NCI-H1930 (cell line): ENCODE measurements around the gene CASP4.
"Not testable (repeated sequence)": the region's sequence is repeated elsewhere in the genome, so short reads cannot be mapped to it uniquely, and the experiment has no call there.

ENCODE experiments used
- DNase-seq, 2 experiments: peaks; one replicate each; lab custom pipeline; 2025; lab: John Stamatoyannopoulos, UW

CASP4 gene

DNA sequence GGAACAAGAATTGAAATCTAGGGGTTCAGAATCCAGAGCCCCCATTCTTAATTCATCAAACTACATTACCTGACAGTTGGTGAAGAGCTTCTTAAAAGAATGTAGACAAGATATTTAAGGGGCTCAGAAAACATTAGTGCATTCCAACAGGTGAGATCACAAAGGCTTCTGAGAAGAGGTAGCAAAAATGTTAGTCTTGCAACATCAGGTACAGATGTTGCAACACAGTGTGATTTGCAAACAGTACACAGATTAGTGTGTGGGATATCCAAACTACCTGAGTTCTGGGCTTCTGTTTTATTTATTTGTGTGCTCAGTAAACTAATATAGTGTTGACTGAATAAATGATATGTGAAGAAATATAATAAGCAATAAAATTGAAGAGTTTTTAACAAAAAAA, 11.8 kb downstream of the CASP4 start:
- DNase-seq = no peak

DNA sequence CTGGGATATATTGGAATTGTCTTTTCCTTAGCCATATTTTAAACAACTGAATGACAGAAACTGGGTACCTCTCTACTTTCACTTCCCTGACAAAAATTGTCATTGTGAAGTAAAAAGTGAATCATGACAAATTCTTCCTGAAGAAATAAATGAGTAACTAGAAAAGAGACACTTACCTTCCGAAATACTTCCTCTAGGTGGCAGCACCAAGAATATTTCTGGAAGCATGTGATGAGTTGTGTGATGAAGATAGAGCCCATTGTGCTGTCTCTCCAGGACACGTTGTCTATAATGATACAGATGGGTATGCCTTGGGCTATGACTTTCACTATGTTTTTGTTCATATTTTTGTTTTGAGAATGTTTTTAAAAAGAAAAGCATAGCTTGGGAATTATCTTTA, 21.5 kb downstream of the CASP4 start:
- DNase-seq = no peak

DNA sequence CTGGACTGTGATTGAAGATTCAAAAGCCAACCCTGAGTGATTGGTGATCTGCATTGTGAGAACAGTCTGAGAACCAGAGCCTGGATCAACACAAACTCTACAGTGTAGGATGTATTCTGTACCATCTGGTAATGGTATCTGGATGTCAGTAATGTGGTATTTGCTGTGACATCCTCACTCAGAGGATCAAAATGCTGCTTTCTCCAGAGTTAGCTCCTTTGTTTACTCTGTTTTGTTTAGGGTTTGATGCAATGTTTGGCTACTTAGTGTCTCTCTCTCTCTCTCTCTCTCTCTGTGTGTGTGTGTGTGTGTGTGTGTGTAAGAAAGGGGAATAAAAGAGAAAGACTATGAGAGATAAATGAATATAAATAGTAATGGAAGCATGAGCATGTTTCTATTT, 24.3 kb downstream of the CASP4 start:
- peak in 1 of 2 experiments; percentile 12 for DNase-seq

DNA sequence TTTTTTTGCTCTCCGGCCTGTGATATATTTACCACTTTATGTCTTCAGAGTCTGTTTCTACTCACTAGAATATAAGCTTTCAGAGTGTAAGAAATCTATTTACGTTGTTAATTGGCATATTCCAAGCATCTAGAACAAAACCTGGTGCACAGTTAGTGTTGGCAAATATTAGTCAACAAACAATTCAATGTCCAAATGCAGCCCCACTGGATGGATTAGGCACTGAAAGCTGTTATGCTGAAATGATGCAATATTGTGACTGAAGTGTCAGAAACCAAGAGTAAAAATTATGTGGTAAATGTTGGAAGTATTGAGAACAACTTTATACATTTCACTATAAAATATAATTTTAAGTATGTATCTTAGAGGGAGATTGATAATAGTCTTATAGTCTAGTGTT, 24.8 kb downstream of the CASP4 start:
- peak in 1 of 2 experiments; percentile 0 for DNase-seq

DNA sequence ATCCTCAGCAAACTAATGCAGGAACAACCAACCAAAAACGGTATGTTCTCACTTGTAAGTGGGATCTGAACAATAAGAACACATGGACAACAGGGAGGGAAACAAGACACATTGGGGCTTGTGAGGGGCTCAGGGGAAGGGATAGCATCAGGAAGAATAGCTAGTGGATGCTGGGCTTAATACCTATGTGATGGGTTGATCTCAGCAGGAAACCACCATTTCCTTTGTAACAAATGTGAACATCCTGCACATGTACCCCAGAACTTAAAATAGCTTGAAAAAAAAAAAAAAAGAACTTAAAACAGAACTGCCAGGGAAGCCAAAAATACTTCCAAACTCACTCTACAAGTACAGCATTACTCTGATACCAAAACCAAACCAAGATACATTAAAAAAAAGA, 33.8 kb downstream of the CASP4 start:
- DNase-seq = no peak

DNA sequence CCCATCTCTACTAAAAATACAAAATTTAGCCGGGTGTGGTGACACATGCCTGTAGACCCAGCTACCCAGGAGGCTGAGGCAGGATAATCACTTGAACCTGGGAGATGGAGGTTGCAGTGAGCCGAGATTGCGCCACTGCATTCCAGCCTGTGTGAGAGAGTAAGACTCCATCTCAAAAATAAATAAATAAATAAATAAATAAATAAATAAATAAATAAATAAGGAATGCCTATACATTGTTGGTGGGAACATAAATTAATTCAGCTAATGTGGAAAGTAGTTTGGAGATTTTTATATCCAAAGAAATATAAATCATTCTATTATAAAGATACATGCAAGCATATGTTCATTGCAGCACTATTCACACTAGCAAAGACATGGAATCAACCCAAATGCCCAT, 34.3 kb downstream of the CASP4 start:
- DNase-seq = not testable (repeated sequence)

DNA sequence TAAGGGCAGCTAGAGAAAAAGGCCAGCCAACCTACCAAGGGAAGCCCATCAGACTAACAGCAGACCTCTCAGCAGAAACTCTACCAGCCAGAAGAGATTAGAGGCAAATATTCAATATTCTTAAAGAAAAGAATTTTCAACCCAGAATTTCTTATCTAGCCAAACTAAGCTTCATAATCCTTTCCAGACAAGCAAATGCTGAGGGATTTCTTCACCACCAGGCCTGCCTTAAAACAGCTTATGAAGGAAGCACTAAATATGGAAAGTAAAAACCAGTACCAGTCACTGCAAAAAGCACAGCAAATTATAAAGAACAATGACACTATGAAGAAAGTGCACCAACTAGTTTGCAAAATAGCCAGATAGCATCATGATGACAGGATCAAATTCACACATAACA, 39.6 kb downstream of the CASP4 start:
- DNase-seq = no peak

DNA sequence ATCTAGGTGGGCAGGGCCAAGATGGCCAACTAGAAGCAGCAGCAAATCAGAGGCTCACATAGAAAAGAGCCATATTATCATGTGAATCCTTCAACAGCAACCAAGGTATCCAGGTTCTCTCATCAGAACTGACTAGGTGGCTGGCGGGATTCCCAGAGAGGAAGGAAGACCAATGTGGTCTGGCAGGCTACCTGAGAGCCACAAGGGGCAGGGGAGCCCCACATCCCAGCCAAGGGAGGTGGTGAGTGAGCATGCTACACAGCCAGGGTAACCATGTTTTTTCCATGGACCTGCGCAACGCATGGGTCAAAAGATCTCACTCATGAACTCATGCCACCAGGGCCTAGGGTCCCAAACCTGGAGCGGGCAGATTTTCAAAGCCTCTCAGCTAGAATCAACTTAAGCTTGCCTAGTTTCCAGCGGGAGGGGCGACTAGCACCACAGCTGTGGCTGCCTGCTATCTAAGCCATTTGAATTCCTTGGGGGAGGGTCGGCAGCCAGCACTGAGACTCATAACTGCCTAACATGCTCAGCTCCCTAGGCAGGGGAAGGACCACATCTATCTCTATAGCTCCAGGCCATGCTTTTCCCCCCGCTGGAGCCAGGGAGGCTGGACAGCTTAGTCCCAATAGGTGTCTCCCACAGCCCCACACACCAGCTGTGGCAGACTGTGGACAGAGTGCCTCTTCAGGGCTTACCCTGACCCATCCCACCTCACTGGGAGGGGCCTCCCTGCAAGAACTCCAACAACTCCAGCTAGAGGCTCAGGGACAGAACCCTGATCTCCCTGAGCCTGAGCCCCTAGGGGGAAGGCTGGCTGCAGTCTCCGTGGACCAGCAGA, 41.4 kb downstream of the CASP4 start:
- no peak for DNase-seq

DNA sequence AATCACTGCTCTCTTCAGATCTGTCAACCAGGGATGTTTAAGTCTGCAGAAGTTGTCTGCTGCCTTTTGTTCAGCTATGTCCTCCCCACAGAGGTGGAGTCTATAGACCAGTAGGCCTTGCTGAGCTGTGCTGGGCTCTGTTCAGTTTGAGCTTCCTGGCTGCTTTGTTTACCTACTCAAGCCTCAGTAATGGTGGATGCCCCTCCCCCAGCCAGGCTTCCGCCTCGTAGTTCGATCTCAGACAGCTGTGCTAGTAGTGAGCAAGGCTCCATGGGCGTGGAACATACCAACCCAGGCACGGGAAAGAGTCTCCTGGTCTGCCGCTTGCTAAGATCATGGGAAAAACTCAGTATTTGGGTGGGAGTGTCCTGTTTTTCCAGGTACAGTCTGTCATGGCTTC, 42.5 kb downstream of the CASP4 start:
- DNase-seq = no peak

DNA sequence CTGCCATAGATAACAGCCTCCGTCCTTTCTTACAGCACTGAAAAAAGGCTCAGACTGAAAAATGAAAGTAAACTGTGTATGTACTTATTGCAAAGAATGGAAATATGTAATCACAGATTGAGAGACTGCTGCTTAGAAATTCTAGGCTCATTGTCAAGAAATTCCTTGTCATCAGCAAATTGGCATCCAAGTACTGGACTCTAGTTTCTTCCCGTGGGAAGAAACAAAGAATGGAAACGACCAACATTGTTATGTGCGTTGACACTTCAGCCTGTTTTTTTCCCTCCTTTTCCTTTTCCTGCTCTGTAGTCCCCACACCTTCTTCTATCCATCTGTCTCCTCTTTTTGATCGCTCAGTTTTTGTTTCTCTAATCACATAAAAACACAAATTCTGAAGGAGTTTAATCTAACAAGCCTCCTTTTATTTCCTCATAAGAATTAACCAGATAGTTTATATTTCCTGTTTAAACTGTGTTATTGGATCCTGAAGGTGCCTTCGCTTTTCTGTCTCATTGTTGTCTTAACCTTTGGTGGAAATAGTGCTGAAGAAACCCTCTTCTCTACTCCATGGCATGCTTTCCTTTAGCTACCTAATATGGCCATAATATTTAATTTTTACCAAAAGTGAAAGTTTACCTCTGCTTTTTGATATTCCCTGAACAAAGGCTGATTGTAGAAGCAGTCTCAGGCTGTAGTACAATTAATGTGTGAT, 50.1 kb downstream of the CASP4 start:
- DNase-seq = no peak

DNA sequence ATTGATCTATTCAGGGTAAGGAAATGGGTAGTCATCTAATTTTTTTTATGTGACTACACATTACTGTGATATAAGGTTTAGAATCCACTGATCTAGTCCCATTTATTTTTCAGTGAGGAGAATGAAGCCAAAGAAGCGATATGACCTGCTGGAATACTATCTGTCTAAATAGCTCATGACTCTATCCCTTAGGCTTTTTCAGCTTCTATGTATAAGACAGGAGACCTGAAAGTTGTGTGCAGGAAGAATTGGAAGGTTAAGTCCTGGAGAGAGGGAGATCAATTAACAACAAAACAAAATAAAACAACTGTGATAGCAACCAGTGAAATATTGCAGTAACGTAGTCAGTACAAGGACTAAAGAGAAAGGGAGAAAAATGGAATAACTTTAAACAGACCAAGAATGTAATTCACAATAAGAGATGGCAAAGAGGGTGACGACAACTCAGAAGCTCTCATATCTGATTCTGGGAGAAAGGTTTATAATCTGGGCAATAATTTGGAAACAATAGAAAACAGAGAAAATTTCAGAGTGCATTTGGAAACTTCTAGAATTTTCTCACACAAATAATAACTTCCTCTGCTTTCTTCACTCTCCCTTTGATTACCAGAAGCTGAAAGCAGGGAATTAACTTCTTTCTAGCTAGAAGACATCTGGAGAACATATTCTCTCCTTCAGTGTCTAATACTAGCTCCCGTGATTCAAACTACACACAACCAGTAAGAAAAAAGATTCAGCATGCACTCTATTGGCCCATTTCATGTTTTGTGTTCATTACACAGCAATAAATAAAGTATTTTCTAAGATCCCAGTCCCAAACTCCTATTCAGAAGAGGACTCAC, 50.9 kb downstream of the CASP4 start:
- no peak for DNase-seq

DNA sequence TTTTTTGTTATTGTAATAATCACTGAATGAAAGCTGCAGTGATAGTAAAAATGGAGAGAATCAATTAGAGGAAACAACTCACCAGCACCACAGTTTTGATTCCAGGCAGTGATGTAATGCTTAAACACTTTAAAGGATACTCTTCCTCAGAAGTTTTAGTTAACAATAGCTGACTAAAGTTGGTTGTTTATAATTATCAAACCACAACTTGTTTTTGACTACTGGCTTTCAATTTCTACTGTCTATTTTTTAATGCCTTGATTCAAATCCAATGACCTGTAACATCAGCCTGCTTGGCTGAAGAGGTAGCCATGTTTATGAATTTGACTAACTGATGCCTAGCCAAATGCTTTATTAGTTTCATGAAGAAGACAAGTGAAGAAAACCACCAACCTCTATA, 51.9 kb downstream of the CASP4 start:
- no peak for DNase-seq

DNA sequence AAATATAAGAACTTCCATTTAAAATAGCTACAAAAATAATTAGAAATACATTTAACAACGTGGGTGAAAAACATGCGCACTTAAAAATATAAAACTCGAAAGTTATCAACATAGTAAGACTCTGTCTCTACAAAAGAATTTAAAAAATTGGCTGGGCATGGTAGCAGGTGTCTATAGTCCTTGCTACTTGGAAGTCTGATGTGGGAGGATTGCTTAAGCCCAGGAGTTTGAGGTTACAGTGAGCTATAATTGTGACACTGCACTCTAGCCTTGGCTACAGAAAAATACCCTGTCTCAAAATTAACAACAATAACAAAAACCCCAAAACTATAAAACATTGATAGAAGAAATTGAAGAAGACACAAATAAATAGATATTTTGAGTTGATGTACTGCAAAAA, 56.3 kb downstream of the CASP4 start:
- no peak for DNase-seq

DNA sequence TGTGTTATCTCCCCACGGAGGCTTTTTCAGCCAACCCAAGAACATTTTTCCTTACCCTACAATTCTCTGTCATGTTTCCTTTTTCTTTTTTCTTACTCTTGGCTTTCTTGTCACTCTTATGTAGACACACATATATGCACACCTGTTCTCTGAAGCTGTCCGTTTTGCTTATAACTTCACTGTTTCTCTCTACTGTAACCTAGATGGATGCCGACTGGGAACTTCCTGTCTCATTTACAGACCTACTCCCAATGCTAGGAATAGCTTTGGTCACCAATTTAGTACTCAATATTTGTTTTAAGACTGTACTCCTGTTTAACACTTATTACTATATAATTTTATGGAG, 60.2 kb downstream of the CASP4 start:
- no peak for DNase-seq

DNA sequence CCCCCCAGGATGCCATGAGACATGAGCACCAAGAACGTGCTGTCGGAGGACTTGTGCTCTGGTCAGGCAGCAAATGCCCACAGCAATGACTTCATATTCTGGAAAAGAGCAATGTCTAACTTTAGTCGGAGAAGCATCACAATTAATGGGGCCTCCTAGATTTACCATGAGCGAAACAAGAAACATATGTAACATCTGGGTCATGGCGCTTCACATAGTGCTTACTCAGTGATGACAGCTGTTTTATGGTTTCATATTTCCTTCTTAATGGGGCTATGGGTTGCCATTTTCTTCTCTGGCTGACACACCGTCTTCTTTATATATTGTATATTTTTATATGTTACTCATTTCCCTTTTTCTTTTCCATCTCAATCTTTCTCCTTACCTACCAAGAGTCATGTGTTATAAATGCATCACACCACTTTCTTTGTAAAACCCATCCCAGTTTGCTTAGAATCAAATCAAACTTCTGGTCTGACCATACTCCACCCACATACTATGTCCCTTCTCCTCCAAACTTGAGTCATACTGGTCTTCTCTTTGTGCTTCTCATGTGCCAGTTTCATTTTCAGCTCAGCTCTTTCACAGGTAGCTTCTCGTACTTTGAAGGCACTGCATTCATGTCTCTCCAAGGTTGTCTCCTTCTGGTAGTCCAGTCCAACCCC, 60.7 kb downstream of the CASP4 start:
- DNase-seq = no peak

DNA sequence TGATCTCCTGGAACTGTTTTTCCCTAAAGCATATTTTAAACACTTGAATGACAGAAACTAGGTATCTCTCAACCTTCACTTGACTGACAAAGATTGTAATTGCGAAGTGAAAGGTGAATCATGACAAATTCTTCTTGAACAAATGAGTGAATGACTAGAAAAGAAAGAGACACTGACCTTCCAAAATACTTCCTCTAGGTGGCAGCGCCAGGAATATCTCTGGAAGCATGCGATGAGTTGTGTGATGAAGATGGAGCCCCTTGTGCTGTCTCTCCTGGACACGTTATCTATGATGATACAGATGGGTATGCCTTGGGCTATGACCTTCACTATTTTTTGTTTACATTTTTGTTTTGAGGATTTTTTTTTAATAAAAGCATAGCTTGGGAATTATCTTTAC, 63.1 kb downstream of the CASP4 start:
- no peak for DNase-seq

DNA sequence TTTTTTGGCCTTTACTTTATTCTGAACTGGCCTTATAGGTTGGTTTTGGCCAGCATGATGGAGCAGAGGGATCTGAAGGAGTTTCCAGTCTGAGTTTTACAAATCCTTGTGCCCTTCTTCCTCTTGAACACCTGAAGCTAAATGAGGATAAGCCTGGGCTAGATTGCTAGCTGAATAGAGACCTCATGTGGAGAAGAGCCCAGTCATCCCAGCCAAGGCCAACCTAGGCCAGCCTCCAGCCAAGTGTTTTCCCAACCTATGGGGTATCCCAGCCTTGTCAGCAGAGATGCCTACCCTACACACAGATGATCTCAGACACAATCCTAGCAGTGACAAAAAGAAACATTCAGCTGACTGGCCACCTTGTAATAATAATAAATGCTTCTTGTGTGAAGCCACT, 69.1 kb downstream of the CASP4 start:
- DNase-seq = no peak

DNA sequence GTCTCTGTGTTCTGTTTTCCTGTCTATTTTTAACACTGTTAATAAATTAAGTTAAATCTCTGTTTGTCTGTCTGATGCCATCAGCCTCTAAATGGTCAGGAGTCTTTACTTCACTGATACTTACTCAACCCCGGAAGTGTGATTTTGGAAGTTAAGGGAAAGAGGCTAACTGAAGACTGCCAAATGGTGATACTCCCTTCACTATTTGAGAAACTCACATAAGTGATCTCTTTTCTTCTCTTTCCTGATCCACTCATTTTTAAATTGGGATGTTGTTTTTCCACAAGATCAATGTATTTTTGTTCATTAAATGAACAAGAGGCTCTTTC, 69.7 kb downstream of the CASP4 start:
- no peak for DNase-seq

DNA sequence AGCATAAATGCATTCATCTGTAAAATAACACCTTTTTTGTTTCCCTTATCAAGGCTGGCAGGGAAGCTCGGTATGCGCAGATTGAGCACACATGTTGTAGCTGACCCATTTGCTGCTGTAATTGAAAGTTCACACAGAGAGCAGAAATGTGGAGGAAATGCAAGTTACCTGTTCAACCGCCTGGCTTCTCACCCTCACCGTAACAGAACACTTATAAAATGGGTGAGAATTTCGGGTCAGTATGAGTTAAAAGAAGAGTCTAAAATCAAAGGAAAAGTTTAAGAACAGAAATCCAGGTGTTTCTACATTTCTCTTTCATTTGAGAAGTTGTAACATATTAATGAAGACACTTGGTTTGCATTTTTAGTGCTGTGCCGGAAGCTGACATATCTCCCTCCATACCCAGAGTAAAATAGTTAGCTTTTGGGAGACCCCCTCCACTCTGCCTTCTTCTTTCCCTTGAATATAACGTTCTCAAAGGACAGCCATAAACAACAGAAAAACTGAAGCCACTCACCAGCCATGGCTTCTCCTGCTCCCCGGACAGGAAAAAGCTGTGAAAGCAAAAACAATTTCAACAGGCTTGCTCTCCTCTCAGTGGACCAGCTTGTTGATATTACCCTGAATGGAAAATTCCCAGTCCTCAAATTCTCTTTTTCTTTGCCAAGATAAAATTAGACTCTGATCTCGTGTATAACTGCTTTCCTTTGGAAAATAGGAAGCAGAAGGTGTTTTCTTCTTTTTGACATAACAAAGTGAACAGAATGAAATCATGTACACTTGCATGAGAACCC, 70.3 kb downstream of the CASP4 start, which contains the start of gene CASP12:
Gene CASP12, minus strand, starts transcription at position 570 of the 794 bp plus-strand sequence.
- DNase-seq = no peak

DNA sequence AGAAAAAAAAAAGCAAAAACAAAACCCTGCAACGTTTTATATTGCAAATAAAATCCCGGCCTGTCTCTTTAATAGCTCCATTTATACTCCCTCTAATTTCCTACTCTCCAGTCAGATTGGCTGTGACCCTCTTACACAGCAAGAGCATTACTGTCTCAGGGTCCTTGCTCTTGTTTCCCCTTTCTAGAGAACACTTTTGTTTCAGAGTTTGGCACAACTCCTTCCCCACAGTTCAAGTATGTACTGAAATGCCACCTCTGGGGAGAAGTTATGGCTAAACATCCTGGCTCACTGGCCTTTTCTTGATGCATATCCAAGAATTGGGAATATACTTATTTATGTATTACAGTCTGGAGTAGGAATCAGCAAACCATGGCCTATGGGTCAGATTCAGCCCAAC, 72.7 kb downstream of the CASP4 start:
- no peak for DNase-seq

DNA sequence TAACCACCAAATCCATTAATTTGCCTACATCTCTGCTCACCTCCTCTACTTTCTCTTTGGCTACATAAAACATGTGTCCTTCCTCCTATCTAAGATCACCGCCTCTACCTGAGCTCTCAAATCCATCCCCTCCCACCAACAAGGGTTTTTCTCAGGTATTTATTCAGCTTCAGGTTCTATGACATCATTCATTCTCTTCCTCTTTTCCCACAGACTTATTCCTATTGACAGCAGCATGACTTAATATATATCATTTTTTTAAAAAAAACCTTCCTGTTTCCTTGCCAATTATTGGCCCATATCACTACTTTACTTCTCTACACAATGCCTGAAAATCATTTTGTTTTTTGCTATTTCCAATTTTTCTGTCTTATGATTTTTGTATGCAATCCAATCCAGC, 74.5 kb downstream of the CASP4 start:
- no peak for DNase-seq
